Glutamatergic neuron (in vitro differentiated cells): ENCODE results near the gene EXOC7. TPM values are rescaled to one million over a fixed set of nuclear protein-coding genes. Genes with fewer than 3 reads are reported as not detected.
A peak's percentile ranks its signal among the peaks of the same experiment; 100 is the strongest.

Experiments used
- DNase-seq: peaks from one replicate; pipeline ENCODE4 v3.0.0; 2022
- H3K27ac Mint-ChIP-seq: one replicate; pipeline ENCODE4 v1.8.0; 2020; ENCODE audit warnings: mild to moderate bottlenecking, mixed read lengths, inconsistent platforms; ENCODE audit not compliant: unreplicated experiment
- H3K27me3 Mint-ChIP-seq: one replicate; pipeline ENCODE4 v1.8.0; 2020; ENCODE audit warnings: mild to moderate bottlenecking, moderate library complexity, mixed read lengths, inconsistent platforms; ENCODE audit not compliant: unreplicated experiment
- H3K36me3 Mint-ChIP-seq: one replicate; pipeline ENCODE4 v1.8.0; 2020; ENCODE audit warnings: mild to moderate bottlenecking, mixed read lengths, inconsistent platforms; ENCODE audit not compliant: unreplicated experiment
- H3K4me1 Mint-ChIP-seq: one replicate; pipeline ENCODE4 v1.8.0; 2020; ENCODE audit warnings: mild to moderate bottlenecking, low read depth, mixed read lengths, inconsistent platforms; ENCODE audit not compliant: unreplicated experiment
- H3K4me3 Mint-ChIP-seq: one replicate; pipeline ENCODE4 v1.8.0; 2020; ENCODE audit warnings: mild to moderate bottlenecking, mixed read lengths, inconsistent platforms; ENCODE audit not compliant: unreplicated experiment
- H3K9me3 Mint-ChIP-seq: one replicate; pipeline ENCODE4 v1.8.0; 2020; ENCODE audit warnings: mild to moderate bottlenecking, moderate library complexity, mixed read lengths, inconsistent platforms; ENCODE audit not compliant: unreplicated experiment
- CTCF ChIP-seq: fragments of 200-600 bp; sonication (generic); IDR thresholded peaks from one replicate; pipeline ENCODE4 v1.5.0; 2021; ENCODE audit not compliant: partially characterized antibody, unreplicated experiment
- total RNA-seq: library from RNA; stranded (reverse); fragmentation: NEBNext Ultra II Directional; extraction: Animal tissue kit (Norgen Biotek cat#: 25700); gene quantifications from one replicate; pipeline ENCODE4 v1.2.1, GENCODE V29; 2021; ENCODE audit not compliant: unreplicated experiment

Gene EXOC7
- total RNA-seq, 1 donor from 2014 or later = 249 TPM

- Mint-ChIP-seq H3K9me3 (peaks cover 4% of the 10 kb centered on the region), H3K36me3 (peaks cover 5% of the 10 kb centered on the region), H3K27ac (no peak overlapping the region), H3K4me1 (no peaks in the 10 kb centered on the region), H3K27me3 (peaks cover 25% of the 10 kb centered on the region), H3K4me3 (no peak overlapping the region)
- DNase-seq = no peak
- TF ChIP-seq CTCF = no peak
Observed at GRCh38 chr17:76082326-76083251, 21.0 kb downstream of the EXOC7 start.

- Mint-ChIP-seq H3K9me3 (peaks cover 7% of the 10 kb centered on the region), H3K27me3 (peaks cover 25% of the 10 kb centered on the region), H3K27ac (no peak overlapping the region), H3K4me1 (peaks cover 3% of the 10 kb centered on the region), H3K36me3 (peaks cover 5% of the 10 kb centered on the region), H3K4me3 (no peak overlapping the region)
- DNase-seq = no peak
- TF ChIP-seq CTCF = no peak
Observed at GRCh38 chr17:76081295-76082210, 22.0 kb downstream of the EXOC7 start.

- DNase-seq = no peak
- H3K36me3 Mint-ChIP-seq = peaks cover 5% of the 10 kb centered on the region
- TF ChIP-seq CTCF = no peak
- H3K9me3 Mint-ChIP-seq = peaks cover 9% of the 10 kb centered on the region
- no peak overlapping the region for H3K27ac Mint-ChIP-seq
- peaks cover 25% of the 10 kb centered on the region for H3K27me3 Mint-ChIP-seq
- H3K4me3 Mint-ChIP-seq = peak overlapping the region; percentile 30
- H3K4me1 Mint-ChIP-seq = peaks cover 3% of the 10 kb centered on the region
Observed at GRCh38 chr17:76080768-76081287, 22.8 kb downstream of the EXOC7 start.

GRCh38 chr17:76079956-76080767 is 23.4 kb downstream of the EXOC7 start:
- H3K4me1 Mint-ChIP-seq = peaks cover 5% of the 10 kb centered on the region
- H3K27me3 Mint-ChIP-seq = peaks cover 31% of the 10 kb centered on the region
- peak overlapping the region; percentile 22 for H3K27ac Mint-ChIP-seq
- TF ChIP-seq CTCF = no peak
- peaks cover 11% of the 10 kb centered on the region for H3K9me3 Mint-ChIP-seq
- H3K36me3 Mint-ChIP-seq = peaks cover 5% of the 10 kb centered on the region
- DNase-seq = peak; percentile 44
- peak overlapping the region; percentile 30 for H3K4me3 Mint-ChIP-seq
